HepG2 (cell line): Measurements from ENCODE around the gene WNT2. TPM values are rescaled to one million over a fixed set of nuclear protein-coding genes. Genes with fewer than 3 reads are reported as not detected.

Experiments
- ATAC-seq: fragments of 200-7000 bp; cut with Tn5 transposase; 3 replicates; pipeline ENCODE4 v1.9.1; 2020; ENCODE audit warnings: mild to moderate bottlenecking, moderate library complexity
- BruUV-seq: library from RNA; stranded (reverse); fragments of 400-500 nt; replicated peaks from 2 replicates; lab custom pipeline; 2021; lab: Mats Ljungman, UMichigan
- CTCF ChIA-PET: fragments of 300-600 bp; formaldehyde crosslinking; extraction: SDS; loops from one replicate; lab custom pipeline; 2021; ENCODE audit warnings: low total read pairs, inconsistent platforms, low intra/inter-chr PET ratio; lab: Yijun Ruan, JAX
- POLR2A ChIA-PET: fragments of 350-600 bp; sonication (Branson Sonifier 250); formaldehyde crosslinking; loops from one replicate; lab custom pipeline; 2020; ENCODE audit warnings: antibody characterized with exemption, inconsistent platforms; lab: Yijun Ruan, JAX
- DNase-seq: peaks from one replicate; pipeline ENCODE4 v3.0.0-alpha.2; 2015; ENCODE audit warnings: low spot score
- FAIRE-seq: peaks from 3 replicates; lab custom pipeline; 2011; peaks lifted over from hg19 to GRCh38; lab: Jason Lieb, UNC
- H2AFZ ChIP-seq: one replicate; pipeline ENCODE4 v1.6.1; 2011; ENCODE audit warnings: low read length, inconsistent platforms
- H3K27ac ChIP-seq: fragments of 300-600 bp; 3 replicates; pipeline ENCODE4 v1.8.0; 2011; ENCODE audit warnings: mixed run types, mild to moderate bottlenecking, mixed read lengths, low read length, inconsistent platforms; ENCODE audit not compliant: insufficient read depth; ENCODE audit errors: extremely low read length
- H3K27me3 ChIP-seq, 2 experiments: fragments of 200-600 bp in 1 of 2; 2 replicates in 1 of 2; 3 replicates in 1 of 2; pipeline versions ENCODE4 v1.6.0 to v1.8.0; 2011; ENCODE audit warnings: low read length in 2 of 2, mild to moderate bottlenecking in 2 of 2, moderate library complexity in 2 of 2, inconsistent platforms in 1 of 2; ENCODE audit not compliant: insufficient read depth in 2 of 2, control insufficient read depth in 1 of 2
- H3K36me3 ChIP-seq, 2 experiments: fragments of 200-600 bp in 1 of 2; replicated peaks in 1 of 2; 2 replicates in 1 of 2; 3 replicates in 1 of 2; pipeline versions ENCODE4 v1.5.1 to v1.8.0; 2011; ENCODE audit warnings: low read length in 2 of 2, inconsistent platforms in 1 of 2; ENCODE audit not compliant: insufficient read depth in 2 of 2, control insufficient read depth in 1 of 2
- H3K4me1 ChIP-seq: 2 replicates; pipeline ENCODE4 v1.5.1; 2012; ENCODE audit warnings: low read length, inconsistent platforms; ENCODE audit not compliant: insufficient read depth
- H3K4me2 ChIP-seq: 2 replicates; pipeline ENCODE4 v1.6.0; 2011; ENCODE audit warnings: low read depth, low read length, inconsistent platforms
- H3K4me3 ChIP-seq, 3 experiments: fragments of 200-600 bp in 1 of 3; sonication (generic), shearing (Covaris generic) in 1 of 3; replicated peaks in 1 of 3; 2 replicates each; pipeline ENCODE4 v1.5.1; 2011 to 2016; ENCODE audit warnings: low read length in 3 of 3, inconsistent platforms in 2 of 3, low read depth in 2 of 3, mild to moderate bottlenecking in 2 of 3, control low read depth in 1 of 3, mixed read lengths in 1 of 3; ENCODE audit not compliant: insufficient read depth in 1 of 3
- H3K79me2 ChIP-seq: one replicate; pipeline ENCODE4 v1.6.1; 2011; ENCODE audit warnings: low read length, inconsistent platforms; ENCODE audit not compliant: insufficient read depth
- H3K9ac ChIP-seq: 2 replicates; pipeline ENCODE4 v1.6.0; 2011; ENCODE audit warnings: mild to moderate bottlenecking, low read depth, low read length, inconsistent platforms; ENCODE audit not compliant: insufficient read depth
- H3K9me3 ChIP-seq: 2 replicates; pipeline ENCODE4 v1.5.1; 2012; ENCODE audit warnings: mild to moderate bottlenecking, low read length
- H4K20me1 ChIP-seq: 2 replicates; pipeline ENCODE4 v1.6.0; 2011; ENCODE audit warnings: inconsistent platforms, mild to moderate bottlenecking, low read length, moderate library complexity; ENCODE audit not compliant: insufficient read depth
- EED ChIP-seq: sonication (generic); formaldehyde crosslinking; IDR thresholded peaks from 2 replicates; pipeline ENCODE4 v1.5.0; 2020; ENCODE audit warnings: mild to moderate bottlenecking, missing genetic modification reagents
- ISX ChIP-seq: sonication (generic); formaldehyde crosslinking; conservative IDR thresholded peaks from 2 replicates; pipeline ENCODE4 v1.5.0; 2020; ENCODE audit warnings: missing genetic modification reagents
- PHF20 ChIP-seq: sonication (generic); formaldehyde crosslinking; IDR thresholded peaks from 2 replicates; pipeline ENCODE4 v1.5.0; 2020; ENCODE audit warnings: mild to moderate bottlenecking, missing genetic modification reagents
- PRDM15 ChIP-seq: sonication (generic); formaldehyde crosslinking; IDR thresholded peaks from 2 replicates; pipeline ENCODE4 v1.4.0; 2020; ENCODE audit warnings: missing genetic modification reagents
- RELA ChIP-seq: sonication (generic); formaldehyde crosslinking; IDR thresholded peaks from 2 replicates; pipeline ENCODE4 v1.4.0; 2020; ENCODE audit warnings: missing genetic modification reagents
- SRY ChIP-seq: sonication (generic); formaldehyde crosslinking; IDR thresholded peaks from 2 replicates; pipeline ENCODE4 v1.8.0; 2022; ENCODE audit warnings: mild to moderate bottlenecking, missing genetic modification reagents
- TARDBP ChIP-seq: sonication (generic); formaldehyde crosslinking; IDR thresholded peaks from 2 replicates; pipeline ENCODE4 v1.8.0; 2022; ENCODE audit warnings: mild to moderate bottlenecking, missing genetic modification reagents
- THYN1 ChIP-seq: sonication (generic); formaldehyde crosslinking; IDR thresholded peaks from 2 replicates; pipeline ENCODE4 v1.8.1; 2023; ENCODE audit warnings: low read depth, mild to moderate bottlenecking, moderate library complexity, missing genetic modification reagents, borderline replicate concordance
- ZNF234 ChIP-seq: sonication (generic); formaldehyde crosslinking; conservative IDR thresholded peaks from 2 replicates; pipeline ENCODE4 v1.5.1; 2020; ENCODE audit warnings: mild to moderate bottlenecking, missing genetic modification reagents
- ZNF282 ChIP-seq: fragments of 450-650 bp; IDR thresholded peaks from 2 replicates; pipeline ENCODE4 v1.6.1; 2018; ENCODE audit not compliant: partially characterized antibody
- ZNF350 ChIP-seq: sonication (generic); formaldehyde crosslinking; IDR thresholded peaks from 2 replicates; pipeline ENCODE4 v1.4.0; 2020; ENCODE audit warnings: mild to moderate bottlenecking, low read depth, missing genetic modification reagents, borderline replicate concordance
- ZNF556 ChIP-seq: sonication (generic); formaldehyde crosslinking; IDR thresholded peaks from 2 replicates; pipeline ENCODE4 v1.4.0; 2020; ENCODE audit warnings: mild to moderate bottlenecking, missing genetic modification reagents, borderline replicate concordance
- WGBS: methylation state at CpG from one replicate; pipeline ENCODE4 v1.1.6; 2017; ENCODE audit warnings: low lambda C conversion rate; 5-methylcytosine and 5-hydroxymethylcytosine counted together
- in situ Hi-C: cut with HindIII; loops from 2 replicates; pipeline ENCODE4 v1.10.0; 2017; ENCODE audit warnings: low pct_unique_long_range_greater_than_20kb; ENCODE audit not compliant: extremely low pct_ligation_motif_present
- intact Hi-C: fragments of 100-400 bp; cut with micrococcal nuclease; formaldehyde crosslinking; loops from one replicate; pipeline ENCODE4 v1.10.0; 2022; ENCODE audit not compliant: unreplicated experiment
- polyA plus RNA-seq, 8 experiments: library from polyadenylated mRNA; depleted of rRNA in 3 of 8; stranded (reverse) in 7 of 8; unstranded in 1 of 8; fragments of >200 nt; fragmentation: Illumina TruSeq in 4 of 8; extraction: Trizol in 4 of 8; gene quantifications; 2 replicates each; pipeline versions ENCODE4 v1.2.1 to v1.2.3, GENCODE V29; 2011 to 2016; ENCODE audit warnings: low read depth in 4 of 8, missing spikeins in 1 of 8, mixed read lengths in 1 of 8; ENCODE audit not compliant: insufficient read depth in 1 of 8
- total RNA-seq, 5 experiments: library from RNA; depleted of rRNA; stranded (reverse); fragments of >200 nt; fragmentation: Illumina TruSeq; extraction: Trizol; gene quantifications; 2 replicates each; pipeline ENCODE4 v1.2.3, GENCODE V29; 2016; ENCODE audit warnings: low read depth in 1 of 5

WNT2 gene
- total and polyA plus RNA-seq, 2 of the 13 experiments (the other 11 are each of a cell fraction or from before 2014, with no cell fraction given): not detected

- 1% methylated on average over 3 of the region's 3 CpGs for WGBS
- POLR2A ChIA-PET: no interaction called here
These were observed 79.5 kb downstream of the WNT2 start for GRCh38 chr7:117243390-117243789.

GRCh38 chr7:117241088-117241487 lies 81.8 kb downstream of the WNT2 start:
- intact Hi-C loops: no loop called here
- CTCF ChIA-PET: no interaction called here

More at GRCh38 chr7:117243390-117243789, 79.5 kb downstream of the WNT2 start:
- Histone ChIP-seq H3K4me2 (no peak overlapping the region), H3K27me3 (0 out of 5 replicates have a peak, but pooled peaks cover 0 to 3% of the 10 kb centered on the region in 2 experiments), H3K36me3 (no peaks in the 10 kb centered on the region), H3K27ac (no peak overlapping the region), H3K9ac (no peak overlapping the region), H4K20me1 (no peaks in the 10 kb centered on the region), H2AFZ (no peak overlapping the region), H3K4me1 (no peaks in the 10 kb centered on the region), H3K9me3 (no peaks in the 10 kb centered on the region), H3K79me2 (no peaks in the 10 kb centered on the region), H3K4me3 (no peak overlapping the region)
- DNase-seq (no peak), ATAC-seq (no peak), FAIRE-seq (no peak)
- BruUV-seq: no TSS peak
- TF ChIP-seq ZNF350 (CRISPR knock-in tag) (no peak), ZNF556 (no peak), ZNF282 (no peak), THYN1 (no peak), ZNF234 (CRISPR knock-in tag) (no peak), SRY (CRISPR knock-in tag) (no peak), RELA (no peak), ISX (no peak)
- in situ Hi-C loops: no loop called here
- CTCF ChIA-PET: no interaction called here
- intact Hi-C loops: no loop called here

More at GRCh38 chr7:117241088-117241487, 81.8 kb downstream of the WNT2 start:
- POLR2A ChIA-PET: no interaction called here
- Histone ChIP-seq H3K9me3 (no peaks in the 10 kb centered on the region), H3K27ac (no peak overlapping the region), H3K4me1 (no peaks in the 10 kb centered on the region), H3K9ac (no peak overlapping the region), H3K4me2 (no peak overlapping the region), H2AFZ (no peak overlapping the region), H4K20me1 (no peaks in the 10 kb centered on the region), H3K79me2 (no peaks in the 10 kb centered on the region), H3K4me3 (no peak overlapping the region), H3K27me3 (0 out of 5 replicates have a peak, but pooled peaks cover 0 to 6% of the 10 kb centered on the region in 2 experiments), H3K36me3 (no peaks in the 10 kb centered on the region)
- no TSS peak for BruUV-seq
- ATAC-seq (no peak), DNase-seq (no peak), FAIRE-seq (no peak)
- no peak for TF ChIP-seq PRDM15
- no peak for TF ChIP-seq EED (CRISPR knock-in tag)
- TF ChIP-seq TARDBP (CRISPR knock-in tag): no peak
- no peak for TF ChIP-seq PHF20 (CRISPR knock-in tag)
- WGBS: 40% methylated on average over 4 of the region's 4 CpGs
- in situ Hi-C loops: no loop called here
